Ishikawa (cell line): ENCODE data around the gene CDX1.

Experiments used
- CREB1 ChIP-seq: IDR thresholded peaks from 2 replicates; pipeline ENCODE4 v1.6.1; 2012; ENCODE audit warnings: low read depth
- RAD21 ChIP-seq: IDR thresholded peaks from 2 replicates; pipeline ENCODE4 v1.6.1; 2012; ENCODE audit warnings: low read depth
- YY1 ChIP-seq: IDR thresholded peaks from 2 replicates; pipeline ENCODE4 v1.6.1; 2012; ENCODE audit warnings: low read depth

GRCh38 chr5:150159031-150159430 is 7.5 kb upstream of the CDX1 start:
- TF ChIP-seq RAD21 (no peak), CREB1 (no peak), YY1 (no peak)
